GM18505 (cell line): Measurements from ENCODE around the gene NEUROD2.

ENCODE experiments used
- ATAC-seq: cut with Tn5 transposase; IDR thresholded peaks from one replicate; pipeline ENCODE4 v1.9.1; 2021; ENCODE audit not compliant: unreplicated experiment
- POLR2A ChIP-seq: IDR thresholded peaks from 4 replicates; pipeline ENCODE4 v1.6.1; 2011; ENCODE audit warnings: borderline replicate concordance; ENCODE audit not compliant: insufficient read depth, insufficient read length; ENCODE audit errors: extremely low read depth

The NEUROD2 gene

DNA sequence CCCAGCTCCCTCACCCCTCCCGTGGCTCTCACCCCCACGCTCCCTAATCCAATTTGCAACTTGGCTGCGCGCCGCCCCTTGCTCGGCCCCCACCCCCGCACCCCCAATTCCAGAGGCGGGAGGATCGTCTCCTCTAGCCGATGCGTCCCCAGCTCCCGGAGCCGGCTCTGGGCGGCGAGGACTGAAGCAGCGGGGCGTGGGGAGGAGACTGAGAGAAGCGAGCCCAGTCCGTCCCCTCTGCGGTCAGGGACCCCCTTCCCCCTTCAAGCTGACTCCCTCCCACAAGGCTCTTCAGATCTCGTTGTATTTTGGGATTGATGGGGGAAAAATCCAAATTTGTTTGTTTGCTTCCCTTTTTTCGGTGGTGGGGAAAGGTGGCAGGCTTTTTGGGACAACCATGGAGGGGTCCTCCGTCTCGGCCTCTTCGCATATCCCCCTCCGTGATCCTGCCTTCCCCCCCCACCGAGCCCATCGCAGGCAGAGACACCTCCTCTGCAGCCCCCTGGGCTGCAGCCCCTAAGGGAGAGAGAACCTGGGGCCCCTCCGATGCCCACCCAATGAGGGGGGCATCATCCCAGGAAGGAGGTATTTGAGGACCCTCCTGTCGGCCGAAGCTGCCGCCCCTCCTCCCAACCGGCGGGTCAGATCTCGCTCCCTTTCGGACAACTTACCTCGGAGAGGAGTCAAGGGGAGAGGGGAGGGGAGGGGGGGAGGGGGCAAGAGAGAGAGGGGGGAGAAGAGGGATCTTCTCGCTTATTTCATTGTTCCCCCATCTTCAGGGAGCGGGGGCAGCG, 466 bp downstream of the NEUROD2 start:
- TF ChIP-seq POLR2A, result no peak
- ATAC-seq, result no peak

- no peak for ATAC-seq
- no peak for TF ChIP-seq POLR2A
Measured at GRCh38 chr17:39606434-39607056, 1.2 kb downstream of the NEUROD2 start.

DNA sequence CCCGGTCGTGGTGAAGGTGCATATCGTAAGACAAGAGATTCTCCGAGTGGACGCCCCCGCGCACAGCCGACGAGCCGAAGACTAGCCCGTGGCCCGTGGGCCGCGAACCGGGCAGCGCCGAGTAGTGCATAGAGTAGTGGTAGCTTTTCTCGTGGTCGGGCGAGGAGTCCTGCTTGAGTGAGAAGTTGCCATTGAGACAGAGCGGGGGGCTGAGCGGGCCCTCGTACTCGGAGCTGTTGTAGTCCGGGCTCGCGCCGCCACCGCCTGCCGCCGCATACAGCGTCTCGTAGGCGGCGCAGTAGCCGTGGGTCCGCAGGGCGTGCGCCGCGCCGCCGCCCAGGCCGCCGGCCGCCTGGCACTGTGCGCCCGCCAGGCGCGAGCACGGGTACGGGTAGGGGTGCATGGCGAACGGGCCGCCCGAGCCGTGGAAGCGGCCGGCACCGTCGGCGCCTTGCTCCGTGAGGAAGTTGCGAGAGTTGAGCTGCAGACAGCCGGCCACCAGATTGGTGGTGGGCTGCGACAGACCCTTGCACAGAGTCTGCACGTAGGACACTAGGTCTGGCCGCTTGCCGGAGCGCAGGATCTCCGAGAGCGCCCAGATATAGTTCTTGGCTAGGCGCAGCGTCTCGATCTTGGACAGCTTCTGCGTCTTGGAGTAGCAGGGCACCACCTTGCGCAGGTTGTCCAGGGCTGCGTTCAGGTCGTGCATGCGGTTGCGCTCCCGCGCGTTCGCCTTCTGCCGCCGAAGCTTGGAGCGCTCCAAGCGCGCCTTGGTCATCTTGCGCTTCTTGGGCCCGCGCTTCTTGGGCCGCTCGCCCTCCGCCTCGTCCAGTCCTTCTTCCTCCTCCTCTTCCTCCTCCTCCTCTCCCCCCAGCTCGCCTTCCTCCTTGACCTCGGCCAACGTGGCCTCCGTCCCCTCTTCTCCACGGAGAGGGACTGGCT, 2.0 kb downstream of the NEUROD2 start:
- no peak for TF ChIP-seq POLR2A
- ATAC-seq, result no peak

- no peak for ATAC-seq
- TF ChIP-seq POLR2A, result no peak
Measured at GRCh38 chr17:39604911-39605491, 2.7 kb downstream of the NEUROD2 start.

DNA sequence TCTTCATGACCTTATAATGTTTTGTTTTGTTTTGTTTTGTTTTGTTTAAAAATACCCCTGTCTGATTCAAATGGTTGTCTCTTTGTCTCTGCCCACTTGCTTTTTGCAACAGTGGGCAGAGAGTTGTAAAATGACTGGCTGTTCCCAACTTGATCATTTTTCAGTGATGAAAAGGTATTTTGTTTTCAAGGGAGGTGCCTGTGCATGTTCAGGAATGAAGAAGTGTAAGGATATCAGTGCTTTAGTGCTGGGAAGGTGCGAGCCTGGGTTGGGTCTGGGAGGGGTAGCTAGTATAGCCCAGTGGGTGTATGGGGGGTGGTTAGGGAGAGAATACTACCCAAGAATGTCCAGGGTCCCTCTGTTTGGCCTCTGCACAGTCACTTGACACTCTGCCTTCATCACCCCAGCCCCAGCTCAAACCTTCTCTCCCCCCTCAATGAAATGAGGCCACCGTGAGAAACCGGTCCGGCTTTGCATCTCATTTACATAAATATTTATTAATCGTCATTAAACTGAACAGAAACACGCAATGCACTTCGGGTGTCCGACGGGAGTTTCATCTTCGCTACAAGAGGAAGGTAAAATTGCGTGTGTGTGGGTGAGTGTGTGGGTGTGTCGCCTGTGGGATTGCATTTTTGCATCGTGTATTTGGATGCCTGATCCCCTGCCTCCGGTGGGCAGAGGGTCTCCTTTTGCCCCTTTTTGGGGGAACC, 4.3 kb downstream of the NEUROD2 start:
- no peak for TF ChIP-seq POLR2A
- ATAC-seq, result no peak

GRCh38 chr17:39602533-39603303, 5.0 kb downstream of the NEUROD2 start:
- ATAC-seq, result no peak
- no peak for TF ChIP-seq POLR2A

DNA sequence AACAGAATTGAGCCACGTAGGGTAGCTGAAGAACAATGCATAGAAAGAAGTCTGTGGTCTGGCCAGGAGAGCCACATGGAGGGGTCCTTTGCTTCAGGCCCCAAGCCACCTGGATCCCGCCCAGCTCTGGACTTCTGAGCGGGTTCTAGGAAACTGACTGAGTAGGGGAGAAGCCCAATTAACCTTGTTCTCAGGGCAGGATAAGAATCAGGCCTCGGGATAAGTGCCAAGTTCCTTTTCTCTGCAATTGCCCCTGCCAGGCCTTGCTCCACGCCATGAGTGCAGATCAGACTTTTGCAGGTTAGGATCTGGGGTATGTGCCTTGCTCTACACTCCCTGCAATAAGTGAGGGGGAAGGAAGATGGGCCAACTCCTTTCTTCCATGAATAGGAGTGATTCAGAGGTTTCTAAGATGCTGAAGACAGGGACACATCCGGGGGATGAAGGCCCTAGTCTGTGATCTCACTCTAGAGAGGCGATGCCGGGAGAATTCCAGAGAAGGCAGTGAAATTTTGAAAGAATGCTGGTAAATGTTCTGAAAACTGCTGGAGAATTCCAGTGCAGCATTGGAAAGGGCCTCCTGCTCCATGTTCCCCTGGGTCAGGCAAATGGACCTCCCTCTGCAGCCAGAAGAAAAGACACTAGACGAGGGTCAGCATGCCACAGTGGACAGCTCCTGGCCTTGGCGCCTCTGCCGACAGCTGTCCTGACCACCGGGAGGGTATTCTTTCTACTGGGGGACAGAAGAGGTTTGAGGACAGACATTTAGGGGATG, 5.8 kb downstream of the NEUROD2 start:
- TF ChIP-seq POLR2A, result no peak
- no peak for ATAC-seq

DNA sequence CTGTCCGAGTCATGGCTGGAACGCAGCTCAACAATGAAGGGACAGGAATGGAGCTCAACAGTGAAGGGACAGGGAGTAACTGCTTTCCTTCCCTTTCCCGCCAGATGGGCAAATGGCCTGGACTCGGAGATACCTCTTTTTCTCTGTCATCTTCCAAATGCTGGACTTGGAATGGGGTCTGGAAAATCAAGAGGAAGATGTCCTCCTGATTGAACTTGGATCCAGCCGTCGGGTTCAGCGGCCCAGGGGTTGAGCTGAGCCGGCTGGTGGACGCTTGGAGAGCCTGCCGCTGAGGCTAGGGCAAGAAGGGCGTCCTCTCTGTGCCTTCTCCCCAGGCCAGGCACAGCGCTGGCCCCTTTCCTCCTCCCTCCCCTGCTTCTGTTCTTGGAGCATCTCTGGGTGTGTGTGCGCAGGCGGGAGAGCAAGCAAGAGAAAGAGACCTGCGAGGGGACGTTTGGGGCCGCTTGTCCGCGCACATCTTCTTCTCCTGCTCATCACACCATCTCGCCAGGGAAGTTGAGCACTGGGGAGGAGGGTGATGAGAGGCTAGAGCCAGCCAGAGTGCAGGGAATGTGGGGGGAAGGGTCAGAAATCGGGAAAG, 6.6 kb downstream of the NEUROD2 start:
- TF ChIP-seq POLR2A, result no peak
- ATAC-seq, result no peak

DNA sequence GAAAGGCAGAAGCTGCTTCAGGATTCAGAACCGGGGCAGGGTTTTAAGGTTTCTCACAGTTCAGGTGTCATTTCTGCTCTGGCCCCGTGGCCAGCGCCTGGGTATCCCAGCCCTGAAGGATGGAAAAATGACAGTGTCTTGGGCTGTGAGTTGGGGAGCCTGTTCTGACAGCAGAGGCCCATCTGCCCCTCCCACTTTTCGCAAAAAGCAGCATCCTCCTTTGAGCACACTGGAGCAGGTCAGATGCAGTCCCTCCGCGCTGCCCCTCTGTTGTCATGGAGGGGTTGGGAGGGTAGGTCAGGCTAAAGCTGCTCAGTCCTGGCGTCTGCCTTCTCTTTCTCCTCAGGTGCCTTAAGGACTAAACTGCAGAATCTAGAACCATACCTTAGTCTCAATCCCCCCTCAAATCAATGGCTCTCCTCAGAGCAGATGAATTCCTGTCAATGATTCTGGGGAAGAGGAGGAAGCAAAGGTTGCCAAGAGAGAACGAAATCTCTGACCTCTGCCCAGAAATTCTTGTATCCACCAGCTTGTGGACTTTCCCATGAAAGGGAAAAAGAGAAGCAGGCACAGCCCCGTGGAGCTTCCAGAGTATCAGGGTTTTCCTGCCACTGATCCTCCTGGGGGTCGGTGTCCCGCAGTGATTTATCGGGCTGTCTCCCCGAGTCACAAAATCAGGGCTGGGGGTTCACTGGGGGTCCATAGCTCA, 7.3 kb downstream of the NEUROD2 start:
- ATAC-seq, result no peak
- TF ChIP-seq POLR2A, result no peak

DNA sequence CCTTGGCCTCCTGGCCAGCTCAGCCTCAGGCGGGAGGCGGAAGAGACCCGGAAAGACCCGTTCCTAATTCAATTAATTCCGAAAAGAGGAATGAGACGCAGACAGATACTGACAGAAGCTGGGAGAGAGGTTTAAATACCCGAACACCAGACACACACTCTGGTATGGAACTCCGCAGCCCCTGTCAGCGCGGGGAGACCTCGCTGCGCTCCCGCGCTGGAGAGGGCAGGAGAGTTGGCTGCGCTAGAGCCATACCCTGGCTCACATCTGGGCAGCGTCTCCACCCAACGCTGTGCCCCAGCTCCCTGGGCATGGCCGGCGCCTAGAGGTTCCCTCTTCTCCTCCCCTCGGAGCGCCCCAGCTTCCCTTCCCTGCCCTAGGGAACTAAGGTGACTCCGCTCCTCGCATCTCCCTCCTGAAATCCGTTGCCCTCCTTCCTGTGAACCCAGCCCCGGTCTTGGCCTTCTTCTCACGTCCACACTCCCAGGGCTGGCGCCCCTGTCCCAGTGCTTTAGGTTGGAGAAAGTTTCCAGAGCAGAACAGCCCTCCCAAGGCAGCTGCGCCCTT, 8.0 kb downstream of the NEUROD2 start:
- no peak for ATAC-seq
- no peak for TF ChIP-seq POLR2A
